NCI-H1436 treated with DMSO at 0.1 percent for 48 hours (cell line): ENCODE data around the gene SMIM38.

ENCODE experiments used
- DNase-seq: peaks from one replicate; lab custom pipeline; 2025; lab: John Stamatoyannopoulos, UW

Gene SMIM38

GRCh38 chr11:69155302-69156234, at the start of gene SMIM38:
SMIM38 (plus strand) TSS chr11:69155935; CDS start chr11:69157847, 1,912 bp downstream.
- DNase-seq: no peak

- no peak for DNase-seq
Measured at GRCh38 chr11:69106031-69106811, 49.5 kb upstream of the SMIM38 start.

GRCh38 chr11:69107413-69107812, 48.3 kb upstream of the SMIM38 start:
- DNase-seq: no peak

GRCh38 chr11:69108030-69108429, 47.7 kb upstream of the SMIM38 start:
- no peak for DNase-seq

GRCh38 chr11:69108559-69108958, 47.2 kb upstream of the SMIM38 start:
- no peak for DNase-seq

- DNase-seq: no peak
Measured at GRCh38 chr11:69109101-69109500, 46.6 kb upstream of the SMIM38 start.

- no peak for DNase-seq
Measured at GRCh38 chr11:69110451-69110850, 45.3 kb upstream of the SMIM38 start.

- DNase-seq: no peak
Measured at GRCh38 chr11:69111624-69112542, 43.9 kb upstream of the SMIM38 start.

GRCh38 chr11:69113226-69113625, 42.5 kb upstream of the SMIM38 start:
- DNase-seq: no peak

GRCh38 chr11:69113646-69114340, 41.9 kb upstream of the SMIM38 start:
- no peak for DNase-seq

GRCh38 chr11:69114362-69114761, 41.4 kb upstream of the SMIM38 start:
- no peak for DNase-seq

GRCh38 chr11:69114811-69115523, 40.8 kb upstream of the SMIM38 start:
- DNase-seq: no peak

GRCh38 chr11:69115586-69116560, 39.9 kb upstream of the SMIM38 start:
- no peak for DNase-seq

- no peak for DNase-seq
Measured at GRCh38 chr11:69116671-69117070, 39.1 kb upstream of the SMIM38 start.

- DNase-seq: no peak
Measured at GRCh38 chr11:69119190-69119589, 36.5 kb upstream of the SMIM38 start.

- no peak for DNase-seq
Measured at GRCh38 chr11:69120096-69120875, 35.4 kb upstream of the SMIM38 start.

- no peak for DNase-seq
Measured at GRCh38 chr11:69121021-69121420, 34.7 kb upstream of the SMIM38 start.

GRCh38 chr11:69121621-69122325, 34.0 kb upstream of the SMIM38 start:
- DNase-seq: no peak
